ENCODE data around the gene APRT. TPM values are rescaled to one million over a fixed set of nuclear protein-coding genes. Genes with fewer than 3 reads are reported as not detected.

Gene APRT
- polyA plus RNA-seq, 1 experiment: 152 TPM

GRCh38 chr16:88770461-88771293 is 41.1 kb downstream of the APRT start:
- Histone ChIP-seq H3K36me3 (ENCODE audit: control insufficient read depth, insufficient read depth, low read length) (no peaks in the 10 kb centered on the region; the same call in 1 of the 2 replicates), H3K4me3 (ENCODE audit: low read depth, low read length) (no peak overlapping the region), H3K27me3 (ENCODE audit: control insufficient read depth, insufficient read depth, low read length) (no peaks in the 10 kb centered on the region)
- CTCF ChIA-PET: interaction anchor here (0.9 to 5.1 kb wide), 3 partner anchors 15 to 34 kb away, joined by 3 to 26 read pairs (median 18); no protein-coding TSS in a partner anchor
- POLR2A ChIA-PET: no interaction called here
- no peak for DNase-seq (ENCODE audit: low read depth)
- TF ChIP-seq CTCF (IDR thresholded peaks at IDR 0.05; ENCODE audit: insufficient read depth, low read depth, low read length): no peak

GRCh38 chr16:88769617-88770460 is 41.9 kb downstream of the APRT start:
- no peak for DNase-seq (ENCODE audit: low read depth)
- Histone ChIP-seq H3K4me3 (ENCODE audit: low read depth, low read length) (no peak overlapping the region), H3K36me3 (ENCODE audit: control insufficient read depth, insufficient read depth, low read length) (no peaks in the 10 kb centered on the region; the same call in 1 of the 2 replicates), H3K27me3 (ENCODE audit: control insufficient read depth, insufficient read depth, low read length) (no peaks in the 10 kb centered on the region)
- no peak for TF ChIP-seq CTCF (IDR thresholded peaks at IDR 0.05; ENCODE audit: insufficient read depth, low read depth, low read length)
- CTCF ChIA-PET: interaction anchor here (1.0 to 5.1 kb wide), 4 partner anchors 9 to 33 kb away, joined by 3 to 26 read pairs (median 10); no protein-coding TSS in a partner anchor
- POLR2A ChIA-PET: no interaction called here

GRCh38 chr16:88768071-88768783 is 43.5 kb downstream of the APRT start:
- H3K4me3 ChIP-seq (ENCODE audit: low read depth, low read length): no peak overlapping the region
- POLR2A ChIA-PET: no interaction called here

GRCh38 chr16:88767546-88768070 is 44.1 kb downstream of the APRT start:
- Histone ChIP-seq H3K27me3 (ENCODE audit: control insufficient read depth, insufficient read depth, low read length) (no peaks in the 10 kb centered on the region), H3K36me3 (ENCODE audit: control insufficient read depth, insufficient read depth, low read length) (peaks cover 7% of the 10 kb centered on the region), H3K4me3 (ENCODE audit: low read depth, low read length) (no peak overlapping the region)
- POLR2A ChIA-PET: no interaction called here
- DNase-seq (ENCODE audit: low read depth): no peak
- TF ChIP-seq CTCF (IDR thresholded peaks at IDR 0.05; ENCODE audit: insufficient read depth, low read depth, low read length): no peak
- CTCF ChIA-PET: interaction anchor here (1.1 to 2.6 kb wide), 3 partner anchors 9 to 30 kb away, joined by 3 to 15 read pairs (median 3); no protein-coding TSS in a partner anchor

More at GRCh38 chr16:88768071-88768783, 43.5 kb downstream of the APRT start:
- DNase-seq (ENCODE audit: low read depth): no peak
- peaks cover 7% of the 10 kb centered on the region for H3K36me3 ChIP-seq (ENCODE audit: control insufficient read depth, insufficient read depth, low read length)
- no peak for TF ChIP-seq CTCF (IDR thresholded peaks at IDR 0.05; ENCODE audit: insufficient read depth, low read depth, low read length)
- CTCF ChIA-PET: interaction anchor here (0.6 to 2.6 kb wide), 5 partner anchors 8 to 31 kb away, joined by 3 to 15 read pairs (median 3); no protein-coding TSS in a partner anchor
- H3K27me3 ChIP-seq (ENCODE audit: control insufficient read depth, insufficient read depth, low read length): no peaks in the 10 kb centered on the region

All from BJ (cell line).